Measurements from ENCODE around the gene PTPN12. TPM values are rescaled to one million over a fixed set of nuclear protein-coding genes. Genes with fewer than 3 reads are reported as not detected.
A peak's percentile ranks its signal among the peaks of the same experiment; 100 is the strongest.

Gene PTPN12
- total and polyA plus RNA-seq, 2 donors (not counting 1 experiment from before 2014, with no cell fraction given): 42.3 to 47.8 TPM

DNA sequence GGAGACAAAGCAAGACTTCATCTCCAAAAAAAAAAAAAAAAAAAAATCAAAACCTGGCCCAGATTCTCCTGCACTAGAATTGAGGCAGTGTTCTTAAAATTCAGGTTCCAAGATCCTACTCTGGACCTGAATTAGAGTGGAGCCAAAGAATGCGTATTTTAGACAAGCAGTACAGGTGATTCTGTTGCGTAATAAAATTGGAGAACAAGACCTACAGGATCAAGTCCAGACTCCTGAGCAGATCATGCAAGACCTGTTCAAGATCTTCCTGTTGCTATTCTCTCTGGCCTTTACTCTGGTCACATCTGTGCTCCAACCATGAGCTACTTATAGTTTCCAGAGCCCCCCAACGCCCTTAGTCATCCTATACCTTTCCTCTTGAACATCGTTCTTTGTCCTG is 107.7 kb downstream of the PTPN12 start:
- Histone ChIP-seq H2AFZ (ENCODE audit: low read length) (no peak overlapping the region), H3K79me2 (ENCODE audit: control insufficient read depth, insufficient read depth, low read length) (no peaks in the 10 kb centered on the region), H3K9ac (ENCODE audit: insufficient read depth, low read length) (no peak overlapping the region), H3K27ac (ENCODE audit: insufficient read depth, low read length) (no peak overlapping the region), H3K27me3 (ENCODE audit: control insufficient read depth, insufficient read depth, low read length) (no peaks in the 10 kb centered on the region), H3K4me3 (replicated peaks in 1 of 4; ENCODE audit: control extremely low read depth in 1 of 4, insufficient read depth in 1 of 4, low read depth in 3 of 4, low read length in 4 of 4) (no peak overlapping the region), H3K9me3 (ENCODE audit: control insufficient read depth, insufficient read depth, low read depth, low read length) (no peaks in the 10 kb centered on the region), H4K20me1 (ENCODE audit: control insufficient read depth, extremely low read depth, insufficient read depth, low read length) (no peaks in the 10 kb centered on the region), H3K4me1 (ENCODE audit: control insufficient read depth, extremely low read depth, insufficient read depth, low read length) (peaks cover 3% of the 10 kb centered on the region), H3K36me3 (ENCODE audit: control insufficient read depth, insufficient read depth, low read length) (peaks cover 6% of the 10 kb centered on the region), H3K4me2 (ENCODE audit: extremely low read depth, insufficient read depth, low read length) (no peak overlapping the region)
- no peak for DNase-seq (ENCODE audit: low read depth in 2 of 2)
- no peak for TF ChIP-seq EZH2 (IDR thresholded peaks at IDR 0.05; ENCODE audit: low read length, missing control alignments)
- TF ChIP-seq, protein P1, sequence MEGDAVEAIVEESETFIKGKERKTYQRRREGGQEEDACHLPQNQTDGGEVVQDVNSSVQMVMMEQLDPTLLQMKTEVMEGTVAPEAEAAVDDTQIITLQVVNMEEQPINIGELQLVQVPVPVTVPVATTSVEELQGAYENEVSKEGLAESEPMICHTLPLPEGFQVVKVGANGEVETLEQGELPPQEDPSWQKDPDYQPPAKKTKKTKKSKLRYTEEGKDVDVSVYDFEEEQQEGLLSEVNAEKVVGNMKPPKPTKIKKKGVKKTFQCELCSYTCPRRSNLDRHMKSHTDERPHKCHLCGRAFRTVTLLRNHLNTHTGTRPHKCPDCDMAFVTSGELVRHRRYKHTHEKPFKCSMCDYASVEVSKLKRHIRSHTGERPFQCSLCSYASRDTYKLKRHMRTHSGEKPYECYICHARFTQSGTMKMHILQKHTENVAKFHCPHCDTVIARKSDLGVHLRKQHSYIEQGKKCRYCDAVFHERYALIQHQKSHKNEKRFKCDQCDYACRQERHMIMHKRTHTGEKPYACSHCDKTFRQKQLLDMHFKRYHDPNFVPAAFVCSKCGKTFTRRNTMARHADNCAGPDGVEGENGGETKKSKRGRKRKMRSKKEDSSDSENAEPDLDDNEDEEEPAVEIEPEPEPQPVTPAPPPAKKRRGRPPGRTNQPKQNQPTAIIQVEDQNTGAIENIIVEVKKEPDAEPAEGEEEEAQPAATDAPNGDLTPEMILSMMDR (conservative IDR thresholded peaks at IDR 0.05 in 1 of 2, IDR thresholded peaks at IDR 0.05 in 1 of 2; ENCODE audit: low read depth in 1 of 2, low read length in 2 of 2): no peak

DNA sequence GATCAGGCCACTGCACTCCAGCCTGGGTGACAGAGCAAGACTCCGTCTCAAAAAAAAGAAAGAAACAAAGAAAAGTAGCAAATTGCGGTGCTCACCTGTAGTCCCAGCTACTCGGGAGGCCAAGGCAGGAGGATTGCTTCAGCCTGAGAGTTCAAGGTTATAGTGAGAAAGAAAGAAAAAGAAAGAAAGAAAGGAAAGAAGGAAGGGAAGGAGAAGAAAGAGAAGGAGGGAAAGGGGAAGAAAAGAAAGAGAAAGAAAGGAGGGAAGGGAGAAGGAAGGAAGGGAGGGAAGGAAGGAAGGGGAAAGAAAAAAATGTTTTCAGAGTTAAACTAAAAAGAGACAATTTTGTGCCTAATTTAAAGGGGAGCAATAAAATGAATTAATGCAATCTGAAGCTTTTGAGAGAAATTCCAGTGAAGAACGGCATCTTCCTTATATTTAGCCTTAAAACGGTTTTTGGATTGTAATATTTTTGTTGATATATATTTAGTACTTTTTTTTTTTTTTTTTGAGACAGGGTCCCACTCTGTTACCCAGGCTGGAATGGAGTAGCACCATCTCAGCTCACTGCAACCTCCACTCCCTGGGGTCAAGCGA is 111.7 kb downstream of the PTPN12 start:
- H3K27ac ChIP-seq (ENCODE audit: insufficient read depth, low read length): no peak overlapping the region
- no peak overlapping the region for H3K4me2 ChIP-seq (ENCODE audit: extremely low read depth, insufficient read depth, low read length)

DNA sequence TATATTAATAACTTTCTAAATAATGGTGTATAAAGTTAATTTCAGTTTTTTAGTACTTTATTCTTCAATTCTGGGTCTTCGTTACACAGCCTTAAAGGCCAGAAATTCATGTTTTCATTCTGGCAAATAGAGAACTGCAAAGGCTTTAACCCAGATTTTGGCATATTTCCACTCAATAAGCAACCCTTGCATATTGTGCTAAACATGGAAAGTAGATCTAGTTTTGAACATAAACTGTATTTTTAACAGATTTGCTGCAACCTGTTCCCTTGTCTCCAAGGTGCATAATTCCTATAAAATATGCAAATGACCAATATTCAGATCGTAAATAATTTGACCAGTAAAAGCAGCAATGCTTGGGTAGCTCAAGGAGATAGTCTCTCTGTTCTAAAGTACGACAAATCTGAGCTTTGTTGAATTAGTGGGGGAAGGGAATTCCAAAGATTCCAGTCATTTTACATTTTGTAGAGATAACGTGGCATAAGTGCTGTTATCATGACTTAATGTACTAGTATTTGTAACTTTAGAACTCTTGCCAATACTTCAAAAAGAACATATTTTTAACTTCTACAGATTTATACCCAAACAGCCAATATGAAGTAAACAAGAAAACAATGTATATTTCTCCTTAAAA is 112.7 kb downstream of the PTPN12 start:
- no peaks in the 10 kb centered on the region for H3K27me3 ChIP-seq (ENCODE audit: control insufficient read depth, insufficient read depth, low read length)
- H3K4me1 ChIP-seq (ENCODE audit: control insufficient read depth, extremely low read depth, insufficient read depth, low read length): peaks cover 4% of the 10 kb centered on the region
- TF ChIP-seq EZH2 (IDR thresholded peaks at IDR 0.05; ENCODE audit: low read length, missing control alignments): no peak
- TF ChIP-seq, protein P1 (conservative IDR thresholded peaks at IDR 0.05 in 1 of 2, IDR thresholded peaks at IDR 0.05 in 1 of 2; ENCODE audit: low read depth in 1 of 2, low read length in 2 of 2): no peak
- no peaks in the 10 kb centered on the region for H3K79me2 ChIP-seq (ENCODE audit: control insufficient read depth, insufficient read depth, low read length)
- H3K9me3 ChIP-seq (ENCODE audit: control insufficient read depth, insufficient read depth, low read depth, low read length): no peaks in the 10 kb centered on the region
- no peak overlapping the region for H3K9ac ChIP-seq (ENCODE audit: insufficient read depth, low read length)
- no peaks in the 10 kb centered on the region for H3K36me3 ChIP-seq (ENCODE audit: control insufficient read depth, insufficient read depth, low read length)
- no peak overlapping the region for H3K27ac ChIP-seq (ENCODE audit: insufficient read depth, low read length)
- no peak overlapping the region for H3K4me3 ChIP-seq (replicated peaks in 1 of 4; ENCODE audit: control extremely low read depth in 1 of 4, insufficient read depth in 1 of 4, low read depth in 3 of 4, low read length in 4 of 4)
- DNase-seq (ENCODE audit: low read depth in 2 of 2): peak; percentile 34 to 74
- H4K20me1 ChIP-seq (ENCODE audit: control insufficient read depth, extremely low read depth, insufficient read depth, low read length): no peaks in the 10 kb centered on the region
- H3K4me2 ChIP-seq (ENCODE audit: extremely low read depth, insufficient read depth, low read length): peak overlapping the region; percentile 85
- H2AFZ ChIP-seq (ENCODE audit: low read length): no peak overlapping the region

More for the DNA sequence above, 111.7 kb downstream of the PTPN12 start:
- Histone ChIP-seq H3K4me3 (replicated peaks in 1 of 4; ENCODE audit: control extremely low read depth in 1 of 4, insufficient read depth in 1 of 4, low read depth in 3 of 4, low read length in 4 of 4) (no peak overlapping the region), H3K9ac (ENCODE audit: insufficient read depth, low read length) (no peak overlapping the region), H3K9me3 (ENCODE audit: control insufficient read depth, insufficient read depth, low read depth, low read length) (no peaks in the 10 kb centered on the region), H3K4me1 (ENCODE audit: control insufficient read depth, extremely low read depth, insufficient read depth, low read length) (peaks cover 4% of the 10 kb centered on the region), H3K36me3 (ENCODE audit: control insufficient read depth, insufficient read depth, low read length) (peaks cover 4% of the 10 kb centered on the region), H4K20me1 (ENCODE audit: control insufficient read depth, extremely low read depth, insufficient read depth, low read length) (no peaks in the 10 kb centered on the region), H3K27me3 (ENCODE audit: control insufficient read depth, insufficient read depth, low read length) (no peaks in the 10 kb centered on the region), H3K79me2 (ENCODE audit: control insufficient read depth, insufficient read depth, low read length) (no peaks in the 10 kb centered on the region), H2AFZ (ENCODE audit: low read length) (no peak overlapping the region)
- DNase-seq (ENCODE audit: low read depth in 2 of 2): no peak
- TF ChIP-seq EZH2 (IDR thresholded peaks at IDR 0.05; ENCODE audit: low read length, missing control alignments): no peak
- TF ChIP-seq, protein P1 (conservative IDR thresholded peaks at IDR 0.05 in 1 of 2, IDR thresholded peaks at IDR 0.05 in 1 of 2; ENCODE audit: low read depth in 1 of 2, low read length in 2 of 2): no peak
